Fibroblast of lung (primary cell): Measurements from ENCODE around the gene DSCAML1.

Experiments used
- EZH2 ChIP-seq: IDR thresholded peaks from 2 replicates; pipeline ENCODE4 v1.5.1; 2012; ENCODE audit warnings: low read length, control low read depth, mild to moderate bottlenecking; ENCODE audit errors: missing control alignments
- TF ChIP-seq, protein P1 (sequence below), 2 donors: IDR thresholded peaks in 1 of 2; conservative IDR thresholded peaks in 1 of 2; 1 replicate in 1 of 2; 2 replicates in 1 of 2; pipeline ENCODE4 v1.5.1; 2011 to 2012; ENCODE audit warnings: low read length in 2 of 2, control low read depth in 1 of 2, inconsistent platforms in 1 of 2, low read depth in 1 of 2, mild to moderate bottlenecking in 1 of 2

DNA sequence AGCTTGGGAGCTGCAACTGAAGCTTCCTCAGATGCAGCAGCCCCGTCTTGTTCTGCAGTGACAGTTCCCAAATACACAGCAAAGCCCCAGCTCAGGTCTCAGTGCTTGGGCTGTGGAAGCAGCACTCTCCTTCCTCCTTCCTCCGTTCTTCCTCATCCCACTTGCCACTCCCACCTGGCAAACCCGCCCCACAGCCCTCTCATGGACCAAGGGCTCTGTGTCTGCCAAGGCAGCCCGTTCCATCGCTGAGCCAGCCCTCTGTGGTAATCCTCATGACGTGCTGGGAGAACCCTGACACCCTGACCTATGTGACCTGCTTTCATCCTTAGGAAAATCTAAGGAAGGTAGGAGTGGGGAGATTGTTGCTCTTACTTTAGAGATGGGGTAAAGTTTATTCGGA lies 157.0 kb downstream of the DSCAML1 start:
- TF ChIP-seq, protein P1, sequence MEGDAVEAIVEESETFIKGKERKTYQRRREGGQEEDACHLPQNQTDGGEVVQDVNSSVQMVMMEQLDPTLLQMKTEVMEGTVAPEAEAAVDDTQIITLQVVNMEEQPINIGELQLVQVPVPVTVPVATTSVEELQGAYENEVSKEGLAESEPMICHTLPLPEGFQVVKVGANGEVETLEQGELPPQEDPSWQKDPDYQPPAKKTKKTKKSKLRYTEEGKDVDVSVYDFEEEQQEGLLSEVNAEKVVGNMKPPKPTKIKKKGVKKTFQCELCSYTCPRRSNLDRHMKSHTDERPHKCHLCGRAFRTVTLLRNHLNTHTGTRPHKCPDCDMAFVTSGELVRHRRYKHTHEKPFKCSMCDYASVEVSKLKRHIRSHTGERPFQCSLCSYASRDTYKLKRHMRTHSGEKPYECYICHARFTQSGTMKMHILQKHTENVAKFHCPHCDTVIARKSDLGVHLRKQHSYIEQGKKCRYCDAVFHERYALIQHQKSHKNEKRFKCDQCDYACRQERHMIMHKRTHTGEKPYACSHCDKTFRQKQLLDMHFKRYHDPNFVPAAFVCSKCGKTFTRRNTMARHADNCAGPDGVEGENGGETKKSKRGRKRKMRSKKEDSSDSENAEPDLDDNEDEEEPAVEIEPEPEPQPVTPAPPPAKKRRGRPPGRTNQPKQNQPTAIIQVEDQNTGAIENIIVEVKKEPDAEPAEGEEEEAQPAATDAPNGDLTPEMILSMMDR (conservative IDR thresholded peaks at IDR 0.05 in 1 of 2, IDR thresholded peaks at IDR 0.05 in 1 of 2; ENCODE audit: low read depth in 1 of 2, low read length in 2 of 2): no peak
- no peak for TF ChIP-seq EZH2
